Measurements from ENCODE around the gene MAP1LC3B2. TPM values are rescaled to one million over a fixed set of nuclear protein-coding genes. Genes with fewer than 3 reads are reported as not detected.

MAP1LC3B2 gene
- total and polyA plus RNA-seq, 2 donors from 2014 or later = 2.1 to 4.5 TPM

DNA sequence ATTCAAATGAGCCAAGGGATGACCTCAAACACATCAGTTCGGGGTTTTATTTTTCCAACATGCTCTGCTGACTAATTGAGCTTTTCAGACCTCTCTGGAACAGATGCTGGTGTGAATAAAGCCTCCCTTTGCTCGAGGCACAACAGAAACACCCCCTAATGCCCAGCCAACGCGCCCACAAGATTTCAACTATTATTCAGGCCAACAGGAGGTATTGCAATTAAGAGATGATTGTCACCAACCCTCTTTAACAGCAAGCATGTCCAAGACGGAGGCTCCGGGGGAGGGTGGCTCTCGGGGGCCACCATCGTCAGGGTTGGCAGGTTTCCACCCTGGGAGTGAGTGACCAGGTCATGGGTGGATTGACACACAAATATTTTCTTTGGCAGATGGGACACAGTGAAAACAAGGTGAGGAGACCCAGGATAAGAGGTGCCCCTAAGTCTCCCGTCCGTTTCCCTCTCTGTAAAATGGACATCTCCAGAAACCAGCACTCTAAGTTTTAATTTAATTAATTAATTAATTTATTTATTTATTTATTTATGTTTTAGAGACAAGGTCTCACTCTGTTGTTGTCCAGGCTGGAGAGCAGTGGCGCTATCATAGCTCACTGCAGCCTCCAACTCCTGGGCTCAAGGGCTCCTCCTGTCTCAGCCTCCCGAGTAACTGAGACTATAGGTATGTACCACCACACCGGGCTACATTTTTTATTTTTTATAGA lies 56.1 kb downstream of the MAP1LC3B2 start:
- no peak overlapping the region for H3K4me3 ChIP-seq (ENCODE audit: low read length in 3 of 3)
- no peaks in the 10 kb centered on the region for H3K9me3 ChIP-seq (ENCODE audit: control insufficient read depth in 2 of 3, insufficient read depth in 1 of 3, low read length in 3 of 3)
- H3K27me3 ChIP-seq (ENCODE audit: control insufficient read depth, insufficient read depth, low read length) = no peaks in the 10 kb centered on the region
- no peak for FAIRE-seq
- H3K9ac ChIP-seq (ENCODE audit: low read length in 3 of 3) = no peak overlapping the region
- no peak for TF ChIP-seq CTCF (IDR thresholded peaks at IDR 0.05; ENCODE audit: borderline replicate concordance, extremely low read depth, insufficient read depth)
- intact Hi-C loops (cut with DNase I) = no loop called here
- H3K4me1 ChIP-seq (ENCODE audit: control insufficient read depth in 2 of 3, insufficient read depth in 2 of 3, low read depth in 1 of 3, low read length in 3 of 3) = no peaks in the 10 kb centered on the region
- DNase-seq = peak in 4 of 5 donors; percentile 63 to 72 (median 69)
- H3K27ac ChIP-seq (ENCODE audit: low read depth in 2 of 2, low read length in 2 of 2) = no peak overlapping the region
- no peaks in the 10 kb centered on the region for H3K36me3 ChIP-seq (ENCODE audit: control insufficient read depth in 2 of 3, insufficient read depth in 3 of 3, low read length in 3 of 3)

GRCh38 chr12:116616536-116617248 lies 57.5 kb downstream of the MAP1LC3B2 start:
- H3K9ac ChIP-seq (ENCODE audit: low read length in 3 of 3) = no peak overlapping the region
- H3K4me1 ChIP-seq (ENCODE audit: control insufficient read depth in 2 of 3, insufficient read depth in 2 of 3, low read depth in 1 of 3, low read length in 3 of 3) = no peaks in the 10 kb centered on the region
- H3K36me3 ChIP-seq (ENCODE audit: control insufficient read depth in 2 of 3, insufficient read depth in 3 of 3, low read length in 3 of 3) = no peaks in the 10 kb centered on the region
- intact Hi-C loops (cut with DNase I) = no loop called here
- no peaks in the 10 kb centered on the region for H3K9me3 ChIP-seq (ENCODE audit: control insufficient read depth in 2 of 3, insufficient read depth in 1 of 3, low read length in 3 of 3)
- no peaks in the 10 kb centered on the region for H3K27me3 ChIP-seq (ENCODE audit: control insufficient read depth, insufficient read depth, low read length)
- DNase-seq (no peak), FAIRE-seq (no peak)
- H3K27ac ChIP-seq (ENCODE audit: low read depth in 2 of 2, low read length in 2 of 2) = no peak overlapping the region
- TF ChIP-seq CTCF (IDR thresholded peaks at IDR 0.05; ENCODE audit: borderline replicate concordance, extremely low read depth, insufficient read depth) = no peak
- no peak overlapping the region for H3K4me3 ChIP-seq (ENCODE audit: low read length in 3 of 3)

GRCh38 chr12:116619246-116619645 lies 60.1 kb downstream of the MAP1LC3B2 start:
- TF ChIP-seq CTCF (IDR thresholded peaks at IDR 0.05; ENCODE audit: borderline replicate concordance, extremely low read depth, insufficient read depth) = no peak
- no peak for DNase-seq
- Histone ChIP-seq H3K9me3 (ENCODE audit: control insufficient read depth in 2 of 3, insufficient read depth in 1 of 3, low read length in 3 of 3) (no peaks in the 10 kb centered on the region), H3K27me3 (ENCODE audit: control insufficient read depth, insufficient read depth, low read length) (no peaks in the 10 kb centered on the region), H3K36me3 (ENCODE audit: control insufficient read depth in 2 of 3, insufficient read depth in 3 of 3, low read length in 3 of 3) (no peaks in the 10 kb centered on the region), H3K4me1 (ENCODE audit: control insufficient read depth in 2 of 3, insufficient read depth in 2 of 3, low read depth in 1 of 3, low read length in 3 of 3) (no peaks in the 10 kb centered on the region), H3K9ac (ENCODE audit: low read length in 3 of 3) (no peak overlapping the region), H3K27ac (ENCODE audit: low read depth in 2 of 2, low read length in 2 of 2) (no peak overlapping the region), H3K4me3 (ENCODE audit: low read length in 3 of 3) (no peak overlapping the region)
- intact Hi-C loops (cut with DNase I) = no loop called here
- FAIRE-seq = no peak

All from kidney (tissue), 14 donors.